Liver (tissue), 3 donors: Measurements from ENCODE around the gene ZXDC.

Experiments
- CTCF ChIP-seq: fragments of 150-350 bp; IDR thresholded peaks from 2 replicates; pipeline ENCODE4 v1.5.1; 2017; ENCODE audit warnings: improper control_type of control experiment, low read depth, low read length; ENCODE audit not compliant: missing input control
- EGR1 ChIP-seq, 2 donors: IDR thresholded peaks; 2 replicates each; pipeline ENCODE4 v1.6.1; 2016 to 2018; ENCODE audit warnings: antibody characterized with exemption in 2 of 2, low read depth in 2 of 2
- GABPA ChIP-seq, 2 donors: IDR thresholded peaks in 1 of 2; conservative IDR thresholded peaks in 1 of 2; 2 replicates each; pipeline ENCODE4 v1.6.1; 2016; ENCODE audit warnings: antibody characterized with exemption in 2 of 2, mild to moderate bottlenecking in 1 of 2, moderate library complexity in 1 of 2
- HNF4G ChIP-seq: IDR thresholded peaks from 2 replicates; pipeline ENCODE4 v1.6.1; 2016; ENCODE audit warnings: antibody characterized with exemption
- JUND ChIP-seq, 2 donors: IDR thresholded peaks; 2 replicates each; pipeline ENCODE4 v1.6.1; 2016; ENCODE audit warnings: antibody characterized with exemption in 2 of 2
- RAD21 ChIP-seq, 2 donors: IDR thresholded peaks; 2 replicates each; pipeline ENCODE4 v1.6.1; 2016; ENCODE audit warnings: antibody characterized with exemption in 2 of 2, mild to moderate bottlenecking in 2 of 2
- donor health status: healthy.
- donor health status: healthy.

- TF ChIP-seq EGR1 (IDR thresholded peaks at IDR 0.05; ENCODE audit: low read depth in 2 of 2) (no peak), HNF4G (no peak), CTCF (no peak), GABPA (IDR thresholded peaks at IDR 0.05 in 1 of 2, conservative IDR thresholded peaks at IDR 0.05 in 1 of 2) (no peak), JUND (IDR thresholded peaks at IDR 0.05) (no peak), RAD21 (IDR thresholded peaks at IDR 0.05) (no peak)
Measured at GRCh38 chr3:126407412-126408044, 68.2 kb downstream of the ZXDC start.
